HepG2 (cell line): Measurements from ENCODE around the gene LYZL2. TPM values are rescaled to one million over a fixed set of nuclear protein-coding genes. Genes with fewer than 3 reads are reported as not detected.

Experiments used
- ATAC-seq: fragments of 200-7000 bp; cut with Tn5 transposase; 3 replicates; pipeline ENCODE4 v1.9.1; 2020; ENCODE audit warnings: mild to moderate bottlenecking, moderate library complexity
- BruUV-seq: library from RNA; stranded (reverse); fragments of 400-500 nt; replicated peaks from 2 replicates; lab custom pipeline; 2021; lab: Mats Ljungman, UMichigan
- CTCF ChIA-PET: fragments of 300-600 bp; formaldehyde crosslinking; extraction: SDS; loops from one replicate; lab custom pipeline; 2021; ENCODE audit warnings: low total read pairs, inconsistent platforms, low intra/inter-chr PET ratio; lab: Yijun Ruan, JAX
- POLR2A ChIA-PET: fragments of 350-600 bp; sonication (Branson Sonifier 250); formaldehyde crosslinking; loops from one replicate; lab custom pipeline; 2020; ENCODE audit warnings: antibody characterized with exemption, inconsistent platforms; lab: Yijun Ruan, JAX
- DNase-seq: peaks from one replicate; pipeline ENCODE4 v3.0.0-alpha.2; 2015; ENCODE audit warnings: low spot score
- FAIRE-seq: peaks from 3 replicates; lab custom pipeline; 2011; peaks lifted over from hg19 to GRCh38; lab: Jason Lieb, UNC
- H2AFZ ChIP-seq: one replicate; pipeline ENCODE4 v1.6.1; 2011; ENCODE audit warnings: low read length, inconsistent platforms
- H3K27ac ChIP-seq: fragments of 300-600 bp; 3 replicates; pipeline ENCODE4 v1.8.0; 2011; ENCODE audit warnings: mixed run types, mild to moderate bottlenecking, mixed read lengths, low read length, inconsistent platforms; ENCODE audit not compliant: insufficient read depth; ENCODE audit errors: extremely low read length
- H3K27me3 ChIP-seq, 2 experiments: fragments of 200-600 bp in 1 of 2; 2 replicates in 1 of 2; 3 replicates in 1 of 2; pipeline versions ENCODE4 v1.6.0 to v1.8.0; 2011; ENCODE audit warnings: low read length in 2 of 2, mild to moderate bottlenecking in 2 of 2, moderate library complexity in 2 of 2, inconsistent platforms in 1 of 2; ENCODE audit not compliant: insufficient read depth in 2 of 2, control insufficient read depth in 1 of 2
- H3K36me3 ChIP-seq, 2 experiments: fragments of 200-600 bp in 1 of 2; replicated peaks in 1 of 2; 2 replicates in 1 of 2; 3 replicates in 1 of 2; pipeline versions ENCODE4 v1.5.1 to v1.8.0; 2011; ENCODE audit warnings: low read length in 2 of 2, inconsistent platforms in 1 of 2; ENCODE audit not compliant: insufficient read depth in 2 of 2, control insufficient read depth in 1 of 2
- H3K4me1 ChIP-seq: 2 replicates; pipeline ENCODE4 v1.5.1; 2012; ENCODE audit warnings: low read length, inconsistent platforms; ENCODE audit not compliant: insufficient read depth
- H3K4me2 ChIP-seq: 2 replicates; pipeline ENCODE4 v1.6.0; 2011; ENCODE audit warnings: low read depth, low read length, inconsistent platforms
- H3K4me3 ChIP-seq, 3 experiments: fragments of 200-600 bp in 1 of 3; sonication (generic), shearing (Covaris generic) in 1 of 3; replicated peaks in 1 of 3; 2 replicates each; pipeline ENCODE4 v1.5.1; 2011 to 2016; ENCODE audit warnings: low read length in 3 of 3, inconsistent platforms in 2 of 3, low read depth in 2 of 3, mild to moderate bottlenecking in 2 of 3, control low read depth in 1 of 3, mixed read lengths in 1 of 3; ENCODE audit not compliant: insufficient read depth in 1 of 3
- H3K79me2 ChIP-seq: one replicate; pipeline ENCODE4 v1.6.1; 2011; ENCODE audit warnings: low read length, inconsistent platforms; ENCODE audit not compliant: insufficient read depth
- H3K9ac ChIP-seq: 2 replicates; pipeline ENCODE4 v1.6.0; 2011; ENCODE audit warnings: mild to moderate bottlenecking, low read depth, low read length, inconsistent platforms; ENCODE audit not compliant: insufficient read depth
- H3K9me3 ChIP-seq: 2 replicates; pipeline ENCODE4 v1.5.1; 2012; ENCODE audit warnings: mild to moderate bottlenecking, low read length
- H4K20me1 ChIP-seq: 2 replicates; pipeline ENCODE4 v1.6.0; 2011; ENCODE audit warnings: inconsistent platforms, mild to moderate bottlenecking, low read length, moderate library complexity; ENCODE audit not compliant: insufficient read depth
- CBX2 ChIP-seq, 2 experiments: fragments of 200-600 bp in 1 of 2; sonication (generic); formaldehyde crosslinking in 1 of 2; IDR thresholded peaks; 2 replicates each; pipeline versions ENCODE4 v1.7.0 to v1.8.1; 2018 to 2022; ENCODE audit warnings: low read depth in 2 of 2, low read length in 1 of 2, mild to moderate bottlenecking in 1 of 2, missing genetic modification reagents in 1 of 2
- NBN ChIP-seq: fragments of 450-650 bp; conservative IDR thresholded peaks from 2 replicates; pipeline ENCODE4 v1.6.1; 2017
- RARG ChIP-seq: sonication (generic); formaldehyde crosslinking; IDR thresholded peaks from 2 replicates; pipeline ENCODE4 v1.4.0; 2020; ENCODE audit warnings: low read depth, mild to moderate bottlenecking, missing genetic modification reagents
- ZNF160 ChIP-seq: sonication (generic); formaldehyde crosslinking; IDR thresholded peaks from 2 replicates; pipeline ENCODE4 v1.8.0; 2022; ENCODE audit warnings: mild to moderate bottlenecking, inconsistent platforms, missing genetic modification reagents
- ZNF598 ChIP-seq: sonication (generic); formaldehyde crosslinking; IDR thresholded peaks from 2 replicates; pipeline ENCODE4 v1.5.1; 2020; ENCODE audit warnings: mild to moderate bottlenecking, missing genetic modification reagents, borderline replicate concordance
- WGBS: methylation state at CpG from one replicate; pipeline ENCODE4 v1.1.6; 2017; ENCODE audit warnings: low lambda C conversion rate; 5-methylcytosine and 5-hydroxymethylcytosine counted together
- in situ Hi-C: cut with HindIII; loops from 2 replicates; pipeline ENCODE4 v1.10.0; 2017; ENCODE audit warnings: low pct_unique_long_range_greater_than_20kb; ENCODE audit not compliant: extremely low pct_ligation_motif_present
- intact Hi-C: fragments of 100-400 bp; cut with micrococcal nuclease; formaldehyde crosslinking; loops from one replicate; pipeline ENCODE4 v1.10.0; 2022; ENCODE audit not compliant: unreplicated experiment
- polyA plus RNA-seq, 8 experiments: library from polyadenylated mRNA; depleted of rRNA in 3 of 8; stranded (reverse) in 7 of 8; unstranded in 1 of 8; fragments of >200 nt; fragmentation: Illumina TruSeq in 4 of 8; extraction: Trizol in 4 of 8; gene quantifications; 2 replicates each; pipeline versions ENCODE4 v1.2.1 to v1.2.3, GENCODE V29; 2011 to 2016; ENCODE audit warnings: low read depth in 4 of 8, missing spikeins in 1 of 8, mixed read lengths in 1 of 8; ENCODE audit not compliant: insufficient read depth in 1 of 8
- total RNA-seq, 5 experiments: library from RNA; depleted of rRNA; stranded (reverse); fragments of >200 nt; fragmentation: Illumina TruSeq; extraction: Trizol; gene quantifications; 2 replicates each; pipeline ENCODE4 v1.2.3, GENCODE V29; 2016; ENCODE audit warnings: low read depth in 1 of 5
- TF ChIP-seq, protein P1 (sequence below): sonication (generic); formaldehyde crosslinking; IDR thresholded peaks from 2 replicates; pipeline ENCODE4 v1.5.1; 2020; ENCODE audit warnings: mild to moderate bottlenecking, missing genetic modification reagents, moderate library complexity
- TF ChIP-seq, protein P2 (sequence below): sonication (generic); formaldehyde crosslinking; IDR thresholded peaks from 2 replicates; pipeline ENCODE4 v1.5.0; 2020; ENCODE audit warnings: mild to moderate bottlenecking, missing genetic modification reagents

Gene LYZL2
- total and polyA plus RNA-seq, 2 of the 13 experiments (the other 11 are each of a cell fraction or from before 2014, with no cell fraction given) = 0.20 to 0.63 TPM

DNA sequence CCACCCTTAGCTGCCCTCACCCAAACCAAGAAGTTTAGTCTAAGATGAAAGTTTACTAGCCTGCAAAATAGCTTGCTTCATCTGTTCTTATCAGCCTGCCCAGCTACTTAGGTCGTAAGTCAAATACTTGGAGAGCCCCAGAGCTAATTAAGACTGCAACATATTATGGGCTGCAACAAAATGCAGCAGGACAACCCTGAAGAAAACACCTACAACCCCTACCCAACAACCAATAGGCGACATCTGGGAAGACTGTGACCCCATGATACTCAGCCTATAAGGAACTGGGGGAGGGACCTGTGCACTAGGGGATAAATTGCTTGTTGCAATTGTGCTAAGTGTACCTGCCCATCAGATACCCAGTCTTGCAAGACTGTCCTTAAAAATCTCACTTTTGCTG is 64.1 kb downstream of the LYZL2 start:
- no peaks in the 10 kb centered on the region for H4K20me1 ChIP-seq
- no peaks in the 10 kb centered on the region for H3K4me1 ChIP-seq
- H3K79me2 ChIP-seq = no peaks in the 10 kb centered on the region
- no peak for FAIRE-seq
- no peak overlapping the region for H2AFZ ChIP-seq
- H3K4me2 ChIP-seq = no peak overlapping the region
- TF ChIP-seq, protein P1, sequence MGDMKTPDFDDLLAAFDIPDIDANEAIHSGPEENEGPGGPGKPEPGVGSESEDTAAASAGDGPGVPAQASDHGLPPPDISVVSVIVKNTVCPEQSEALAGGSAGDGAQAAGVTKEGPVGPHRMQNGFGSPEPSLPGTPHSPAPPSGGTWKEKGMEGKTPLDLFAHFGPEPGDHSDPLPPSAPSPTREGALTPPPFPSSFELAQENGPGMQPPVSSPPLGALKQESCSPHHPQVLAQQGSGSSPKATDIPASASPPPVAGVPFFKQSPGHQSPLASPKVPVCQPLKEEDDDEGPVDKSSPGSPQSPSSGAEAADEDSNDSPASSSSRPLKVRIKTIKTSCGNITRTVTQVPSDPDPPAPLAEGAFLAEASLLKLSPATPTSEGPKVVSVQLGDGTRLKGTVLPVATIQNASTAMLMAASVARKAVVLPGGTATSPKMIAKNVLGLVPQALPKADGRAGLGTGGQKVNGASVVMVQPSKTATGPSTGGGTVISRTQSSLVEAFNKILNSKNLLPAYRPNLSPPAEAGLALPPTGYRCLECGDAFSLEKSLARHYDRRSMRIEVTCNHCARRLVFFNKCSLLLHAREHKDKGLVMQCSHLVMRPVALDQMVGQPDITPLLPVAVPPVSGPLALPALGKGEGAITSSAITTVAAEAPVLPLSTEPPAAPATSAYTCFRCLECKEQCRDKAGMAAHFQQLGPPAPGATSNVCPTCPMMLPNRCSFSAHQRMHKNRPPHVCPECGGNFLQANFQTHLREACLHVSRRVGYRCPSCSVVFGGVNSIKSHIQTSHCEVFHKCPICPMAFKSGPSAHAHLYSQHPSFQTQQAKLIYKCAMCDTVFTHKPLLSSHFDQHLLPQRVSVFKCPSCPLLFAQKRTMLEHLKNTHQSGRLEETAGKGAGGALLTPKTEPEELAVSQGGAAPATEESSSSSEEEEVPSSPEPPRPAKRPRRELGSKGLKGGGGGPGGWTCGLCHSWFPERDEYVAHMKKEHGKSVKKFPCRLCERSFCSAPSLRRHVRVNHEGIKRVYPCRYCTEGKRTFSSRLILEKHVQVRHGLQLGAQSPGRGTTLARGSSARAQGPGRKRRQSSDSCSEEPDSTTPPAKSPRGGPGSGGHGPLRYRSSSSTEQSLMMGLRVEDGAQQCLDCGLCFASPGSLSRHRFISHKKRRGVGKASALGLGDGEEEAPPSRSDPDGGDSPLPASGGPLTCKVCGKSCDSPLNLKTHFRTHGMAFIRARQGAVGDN (CRISPR knock-in tag) = no peak
- TF ChIP-seq, protein P2, sequence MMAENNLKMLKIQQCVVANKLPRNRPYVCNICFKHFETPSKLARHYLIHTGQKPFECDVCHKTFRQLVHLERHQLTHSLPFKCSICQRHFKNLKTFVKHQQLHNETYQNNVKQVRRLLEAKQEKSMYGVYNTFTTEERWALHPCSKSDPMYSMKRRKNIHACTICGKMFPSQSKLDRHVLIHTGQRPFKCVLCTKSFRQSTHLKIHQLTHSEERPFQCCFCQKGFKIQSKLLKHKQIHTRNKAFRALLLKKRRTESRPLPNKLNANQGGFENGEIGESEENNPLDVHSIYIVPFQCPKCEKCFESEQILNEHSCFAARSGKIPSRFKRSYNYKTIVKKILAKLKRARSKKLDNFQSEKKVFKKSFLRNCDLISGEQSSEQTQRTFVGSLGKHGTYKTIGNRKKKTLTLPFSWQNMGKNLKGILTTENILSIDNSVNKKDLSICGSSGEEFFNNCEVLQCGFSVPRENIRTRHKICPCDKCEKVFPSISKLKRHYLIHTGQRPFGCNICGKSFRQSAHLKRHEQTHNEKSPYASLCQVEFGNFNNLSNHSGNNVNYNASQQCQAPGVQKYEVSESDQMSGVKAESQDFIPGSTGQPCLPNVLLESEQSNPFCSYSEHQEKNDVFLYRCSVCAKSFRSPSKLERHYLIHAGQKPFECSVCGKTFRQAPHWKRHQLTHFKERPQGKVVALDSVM (CRISPR knock-in tag) = no peak
- TF ChIP-seq RARG (CRISPR knock-in tag) (no peak), CBX2 (IDR thresholded peaks at IDR 0.05; ENCODE audit: low read depth, low read length) (no peak), CBX2 (CRISPR knock-in tag; IDR thresholded peaks at IDR 0.05; ENCODE audit: low read depth) (no peak), ZNF160 (CRISPR knock-in tag) (no peak), NBN (no peak), ZNF598 (CRISPR knock-in tag) (no peak)
- H3K9me3 ChIP-seq = no peaks in the 10 kb centered on the region
- peaks cover 0 to 2% of the 10 kb centered on the region in 2 experiments; a peak in 1 of 5 replicates for H3K27me3 ChIP-seq
- H3K4me3 ChIP-seq = no peak overlapping the region
- in situ Hi-C loops (no loop called here), intact Hi-C loops (no loop called here)
- H3K9ac ChIP-seq = no peak overlapping the region
- DNase-seq = no peak
- WGBS = 5% methylated on average over 2 of the region's 2 CpGs
- no peaks in the 10 kb centered on the region for H3K36me3 ChIP-seq
- no TSS peak for BruUV-seq
- POLR2A ChIA-PET = no interaction called here
- CTCF ChIA-PET = no interaction called here
- no peak overlapping the region for H3K27ac ChIP-seq
- no peak for ATAC-seq
